MV-4-11 (cell line): ENCODE results near the gene ZIC1.

Experiments used
- DNase-seq: peaks from one replicate; lab custom pipeline; 2025; lab: John Stamatoyannopoulos, UW

ZIC1 gene

DNA sequence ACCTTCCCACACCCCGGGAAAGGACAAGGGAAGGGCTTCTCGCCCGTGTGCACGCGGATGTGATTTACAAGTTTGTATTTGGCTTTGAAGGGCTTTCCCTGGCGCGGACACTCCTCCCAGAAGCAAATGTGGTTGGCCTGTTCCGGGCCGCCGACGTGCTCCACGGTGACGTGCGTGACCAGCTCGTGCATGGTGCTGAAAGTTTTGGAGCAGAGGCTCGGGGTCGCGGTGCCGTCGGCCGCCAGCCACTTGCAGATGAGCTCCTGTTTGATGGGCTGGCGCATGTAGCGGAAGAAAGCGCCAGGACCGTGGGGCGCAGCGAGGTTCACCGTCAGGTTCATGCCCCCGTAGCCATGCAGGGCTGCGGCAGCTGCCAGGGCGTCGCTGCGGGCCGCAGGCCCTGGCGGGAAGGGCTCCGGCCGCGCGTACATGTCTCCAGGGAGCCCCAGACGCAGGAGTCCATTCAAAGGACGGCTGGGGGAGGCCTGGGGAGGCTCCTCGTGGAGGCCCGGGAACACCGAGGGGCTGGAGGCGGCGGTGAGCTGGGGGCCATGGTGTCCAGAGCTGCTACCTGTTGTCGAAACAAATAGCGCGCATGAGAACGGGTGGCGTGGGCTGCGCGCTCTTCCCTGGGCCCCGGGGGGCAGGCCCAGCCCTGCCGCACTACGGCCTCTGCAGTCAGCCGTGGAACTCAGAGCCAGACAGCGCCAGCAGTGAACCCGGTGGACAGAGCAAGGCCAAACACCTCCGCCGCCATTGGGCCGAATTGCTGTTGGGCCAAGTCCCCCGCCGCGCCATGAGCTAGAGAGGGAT lies 13.1 kb upstream of the ZIC1 start:
- DNase-seq: no peak

DNA sequence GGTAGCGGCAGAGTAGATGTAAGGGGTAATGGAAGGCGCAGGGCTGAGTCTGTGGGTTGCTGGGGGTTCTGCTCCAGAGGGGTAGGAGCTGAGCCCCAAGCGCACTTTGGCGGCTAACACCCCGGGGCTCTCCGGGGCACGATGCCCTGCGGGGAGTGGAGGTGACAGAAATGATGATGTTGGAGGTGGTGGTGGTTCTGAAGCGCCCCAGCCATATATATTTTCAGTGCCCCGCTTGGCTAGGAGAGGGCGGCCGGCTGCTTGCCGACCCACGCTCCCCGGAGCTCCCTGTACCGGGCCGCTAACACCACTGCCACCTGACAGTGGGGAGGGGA lies 12.5 kb upstream of the ZIC1 start:
- no peak for DNase-seq

DNA sequence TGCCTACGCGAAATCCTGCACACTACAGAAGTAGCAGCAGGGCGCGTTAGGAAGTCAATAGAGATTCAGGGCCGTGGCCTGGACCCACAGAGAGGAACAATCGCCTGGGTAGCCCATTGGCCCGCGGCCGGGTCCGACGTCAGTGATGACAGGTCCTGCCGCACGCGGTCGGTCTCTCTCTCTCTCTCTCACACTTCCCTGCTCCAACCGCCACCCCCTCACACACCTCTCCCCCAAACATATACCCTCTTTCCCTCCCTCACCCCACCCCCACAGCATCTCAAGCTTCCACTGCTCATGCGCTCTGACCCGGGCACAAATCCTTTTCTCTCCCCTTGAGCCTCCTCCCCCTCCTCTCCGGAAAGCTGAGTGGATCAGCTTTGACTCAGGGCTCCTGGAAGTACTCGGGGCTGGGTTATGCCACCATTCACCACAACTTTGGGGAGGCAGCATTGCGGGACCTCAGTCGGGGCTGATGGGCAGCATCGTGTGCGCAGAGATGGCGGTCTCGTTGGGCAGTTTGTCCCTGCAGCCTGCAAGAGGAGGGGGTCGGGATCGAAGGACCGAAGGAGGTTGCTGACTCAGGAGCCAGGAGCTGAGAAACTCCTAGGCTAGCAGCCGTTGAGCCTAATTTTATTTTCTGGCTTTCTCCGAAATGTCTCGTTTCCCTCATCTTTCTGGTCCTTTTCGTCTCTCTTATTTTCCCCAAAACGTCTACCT lies 11.8 kb upstream of the ZIC1 start:
- no peak for DNase-seq

- DNase-seq: peak; percentile 78
Measured at GRCh38 chr3:147397875-147398812, 11.0 kb upstream of the ZIC1 start.

- no peak for DNase-seq
Measured at GRCh38 chr3:147398813-147399534, 10.2 kb upstream of the ZIC1 start.

DNA sequence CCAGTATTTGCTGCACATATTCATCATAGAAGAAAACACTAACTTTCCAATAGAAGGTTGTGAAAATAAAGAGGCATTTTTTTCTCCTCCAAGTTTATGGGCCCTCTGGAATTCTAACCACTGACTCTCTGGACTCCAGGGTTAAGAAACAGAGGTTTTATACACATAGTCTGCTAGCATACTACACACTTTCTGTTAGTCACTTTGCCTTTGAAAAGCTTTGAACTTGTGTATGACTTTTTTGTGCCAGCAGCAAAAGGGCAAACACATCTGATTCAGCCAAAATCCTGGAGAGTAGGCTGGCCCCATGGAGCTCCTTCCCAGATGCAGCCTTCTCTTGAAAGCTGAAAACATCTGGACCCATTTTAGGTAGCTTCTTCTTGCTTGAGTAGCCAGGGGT lies 9.1 kb upstream of the ZIC1 start:
- no peak for DNase-seq

DNA sequence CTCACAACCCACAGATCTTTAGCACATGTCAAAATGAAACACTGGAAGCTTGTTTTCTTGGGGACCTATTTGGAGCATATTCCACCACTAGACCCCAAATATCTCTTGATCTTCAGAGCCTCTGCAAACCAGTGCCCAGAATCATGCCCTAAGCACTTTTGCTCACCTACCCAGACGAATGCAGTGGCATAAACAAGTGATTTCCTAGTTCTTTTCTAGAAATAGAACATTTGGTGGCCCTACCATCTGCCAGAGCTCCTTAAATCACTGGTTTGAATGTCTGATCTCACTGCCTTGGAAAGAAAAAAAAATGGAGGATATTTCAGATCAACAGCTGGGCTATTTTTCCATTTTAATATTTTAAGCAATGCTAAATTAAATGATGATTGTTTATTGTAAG lies 8.2 kb upstream of the ZIC1 start:
- DNase-seq: no peak

- no peak for DNase-seq
Measured at GRCh38 chr3:147401421-147401820, 7.7 kb upstream of the ZIC1 start.

- no peak for DNase-seq
Measured at GRCh38 chr3:147402159-147402558, 7.0 kb upstream of the ZIC1 start.

GRCh38 chr3:147403511-147403910 lies 5.7 kb upstream of the ZIC1 start:
- DNase-seq: no peak

DNA sequence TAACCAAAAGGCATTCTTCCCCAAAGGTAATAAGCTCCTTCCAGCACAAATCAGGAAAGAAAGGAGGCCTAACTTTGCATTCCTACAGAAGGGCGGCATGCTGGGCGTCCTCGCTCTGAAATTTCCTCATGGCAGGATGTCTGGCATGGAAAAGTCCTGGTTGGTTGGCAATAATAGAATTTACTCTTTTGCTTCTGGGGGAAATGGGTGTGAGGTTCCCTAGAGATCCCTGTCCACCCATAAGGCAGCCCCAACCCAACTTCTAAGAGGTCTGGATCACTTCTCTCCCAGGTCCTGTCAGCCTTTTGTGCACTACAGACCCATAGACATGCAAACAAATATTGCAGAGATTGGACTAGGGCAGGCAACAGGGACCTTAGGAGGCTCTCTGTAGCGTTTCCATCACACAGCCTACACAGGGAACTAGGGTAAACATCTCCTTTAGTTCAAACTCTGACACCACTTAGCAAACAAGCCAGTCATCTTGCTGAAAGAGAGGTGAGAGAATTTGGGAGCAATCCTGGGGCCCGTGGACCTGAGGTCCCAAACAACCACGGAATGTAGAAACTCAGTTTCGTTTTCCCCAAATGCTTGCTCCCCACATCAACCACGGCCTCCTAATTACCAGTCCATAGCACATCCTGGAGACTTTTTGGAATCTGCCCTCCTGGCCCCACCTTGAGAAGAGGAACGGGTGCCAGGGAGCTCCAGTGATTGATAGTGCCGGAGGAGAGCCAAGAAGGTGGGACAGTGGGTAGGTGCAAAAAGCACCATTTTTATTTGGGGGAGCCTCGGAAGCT lies 5.0 kb upstream of the ZIC1 start:
- DNase-seq: no peak

GRCh38 chr3:147404800-147405230 lies 4.3 kb upstream of the ZIC1 start:
- no peak for DNase-seq

GRCh38 chr3:147405231-147406027 lies 3.7 kb upstream of the ZIC1 start:
- DNase-seq: no peak

DNA sequence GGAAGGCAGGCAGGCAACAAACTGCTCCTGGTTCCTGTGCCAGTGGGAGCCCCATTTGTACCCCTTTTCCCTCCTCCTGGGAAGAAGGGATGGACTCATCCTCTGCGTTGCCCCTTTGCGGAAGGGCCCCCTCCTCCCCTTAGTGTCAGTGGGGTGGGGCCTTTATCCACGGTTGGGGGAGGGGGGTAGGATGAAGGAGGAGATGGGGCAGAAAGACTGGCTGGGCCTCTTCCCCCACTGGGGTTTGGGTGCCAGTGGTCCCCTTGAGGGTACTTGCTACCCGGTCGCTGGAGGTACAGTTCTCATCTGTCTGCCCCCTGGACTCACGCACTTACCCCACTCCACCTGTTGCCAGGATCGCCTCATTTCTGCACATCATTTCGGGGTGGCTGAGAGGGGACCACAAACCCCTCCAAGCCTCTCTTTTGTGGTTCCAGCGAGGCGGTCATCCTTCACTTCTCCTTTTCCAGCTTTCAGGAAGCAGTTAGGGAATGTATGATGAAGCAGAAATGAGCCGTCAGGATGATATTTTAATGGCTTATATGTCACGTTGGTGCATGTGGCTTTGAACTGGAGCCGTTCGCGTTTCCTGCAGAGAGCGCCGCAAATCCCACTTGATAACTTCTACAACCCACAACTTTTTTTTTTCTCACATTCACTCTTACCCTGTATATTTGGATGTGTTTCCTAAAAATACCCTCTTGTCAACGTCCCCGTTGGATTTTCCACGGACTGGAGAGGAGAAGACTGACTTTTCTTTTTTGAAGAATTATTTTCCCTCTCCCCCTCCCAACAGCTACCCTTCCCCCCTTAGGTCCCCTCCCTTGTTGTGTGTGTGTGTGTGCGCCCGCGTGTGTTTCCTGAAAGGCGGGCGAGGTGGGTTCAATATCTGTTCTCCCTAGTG lies 2.9 kb upstream of the ZIC1 start, which contains the start of gene ZIC4:
TSS of gene ZIC4 (minus strand) at position 516 of the 904 bp plus-strand sequence. CDS start 3,746 bp downstream, outside the sequence.
- DNase-seq: peak; percentile 74

GRCh38 chr3:147407114-147407497 lies 2.1 kb upstream of the ZIC1 start:
- no peak for DNase-seq

GRCh38 chr3:147407498-147408187 lies 1.5 kb upstream of the ZIC1 start:
- DNase-seq: no peak

GRCh38 chr3:147408188-147409100 lies 721 bp upstream of the ZIC1 start:
- no peak for DNase-seq
